Activated B cell treated with CpG ODN at 0.5 μM for 24 hours (primary cell): ENCODE measurements around the gene GNG7. TPM values are rescaled to one million over a fixed set of nuclear protein-coding genes. Genes with fewer than 3 reads are reported as not detected.

Experiments
- ATAC-seq: fragments of 200-7000 bp; cut with Tn5 transposase; one replicate; pipeline ENCODE4 v1.10.0; 2021; ENCODE audit warnings: low read depth, mild to moderate bottlenecking, moderate library complexity
- CTCF ChIA-PET: fragments of 350-600 bp; sonication (Branson Sonifier 250); formaldehyde crosslinking; loops from one replicate; lab custom pipeline; 2021; ENCODE audit warnings: antibody characterized with exemption; lab: Charles Lee
- POLR2A ChIA-PET: fragments of 350-600 bp; sonication (Branson Sonifier 250); formaldehyde crosslinking; loops from one replicate; lab custom pipeline; 2021; ENCODE audit warnings: antibody characterized with exemption; lab: Charles Lee
- DNase-seq: peaks from one replicate; pipeline ENCODE4 v3.0.0; 2022
- H3K27ac Mint-ChIP-seq: one replicate; pipeline ENCODE4 v1.8.0; 2020; ENCODE audit warnings: mixed read lengths
- H3K27me3 Mint-ChIP-seq: one replicate; pipeline ENCODE4 v1.8.0; 2021; ENCODE audit warnings: mixed read lengths
- H3K36me3 Mint-ChIP-seq: one replicate; pipeline ENCODE4 v1.8.0; 2021; ENCODE audit warnings: low read depth, mixed read lengths
- H3K4me1 Mint-ChIP-seq: one replicate; pipeline ENCODE4 v1.8.0; 2021; ENCODE audit warnings: mixed read lengths
- H3K4me3 Mint-ChIP-seq: one replicate; pipeline ENCODE4 v1.8.0; 2020; ENCODE audit warnings: mild to moderate bottlenecking, mixed read lengths
- H3K9me3 Mint-ChIP-seq: one replicate; pipeline ENCODE4 v1.8.0; 2020; ENCODE audit warnings: mixed read lengths
- intact Hi-C: fragments of 100-400 bp; cut with micrococcal nuclease; formaldehyde crosslinking; loops from one replicate; pipeline ENCODE4 v1.15.1; 2024
- total RNA-seq: library from RNA; stranded (reverse); gene quantifications from 2 replicates; pipeline ENCODE4 v1.2.3, GENCODE V29; 2022
- TF ChIP-seq, protein P1 (sequence below): fragments of 200-600 bp; IDR thresholded peaks from one replicate; pipeline ENCODE4 v1.8.0; 2022; ENCODE audit warnings: antibody characterized with exemption, mild to moderate bottlenecking

GNG7 gene
- total RNA-seq, 1 donor from 2014 or later = 35.4 TPM

DNA sequence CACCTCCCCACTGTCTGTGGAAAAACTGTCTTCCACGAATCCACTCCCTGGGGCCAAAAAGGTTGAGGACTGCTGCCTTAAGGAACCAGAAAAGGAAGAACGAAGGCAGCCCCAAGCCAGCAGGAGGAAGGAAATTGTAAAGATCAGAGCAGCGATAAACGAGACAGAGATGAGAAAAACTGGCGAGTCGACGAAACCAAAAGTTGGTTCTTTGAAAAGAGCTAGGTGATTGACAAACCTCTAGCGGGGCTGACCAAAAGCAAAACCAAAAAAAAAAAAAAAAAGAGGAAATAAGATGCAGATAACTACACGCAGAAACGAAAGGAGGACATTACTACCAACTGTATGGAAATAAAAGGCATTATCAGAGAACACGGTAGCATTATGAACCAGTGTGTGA is 149.6 kb downstream of the GNG7 start:
- Mint-ChIP-seq H3K9me3 (no peaks in the 10 kb centered on the region), H3K4me1 (peaks cover 28% of the 10 kb centered on the region), H3K27me3 (no peaks in the 10 kb centered on the region), H3K27ac (peak overlapping the region; percentile 89), H3K36me3 (peaks cover 26% of the 10 kb centered on the region), H3K4me3 (peak overlapping the region; percentile 75)
- CTCF ChIA-PET = interaction anchor here (0.6 to 1.8 kb wide), 3 partner anchors 9 to 79 kb away, joined by 3 to 5 read pairs (median 3); no protein-coding TSS in a partner anchor
- POLR2A ChIA-PET = interaction anchor here (0.6 to 4.4 kb wide), 21 partner anchors 9 to 666 kb away, joined by 3 to 125 read pairs (median 5); partner anchors contain the start of gene GADD45B
- TF ChIP-seq, protein P1, sequence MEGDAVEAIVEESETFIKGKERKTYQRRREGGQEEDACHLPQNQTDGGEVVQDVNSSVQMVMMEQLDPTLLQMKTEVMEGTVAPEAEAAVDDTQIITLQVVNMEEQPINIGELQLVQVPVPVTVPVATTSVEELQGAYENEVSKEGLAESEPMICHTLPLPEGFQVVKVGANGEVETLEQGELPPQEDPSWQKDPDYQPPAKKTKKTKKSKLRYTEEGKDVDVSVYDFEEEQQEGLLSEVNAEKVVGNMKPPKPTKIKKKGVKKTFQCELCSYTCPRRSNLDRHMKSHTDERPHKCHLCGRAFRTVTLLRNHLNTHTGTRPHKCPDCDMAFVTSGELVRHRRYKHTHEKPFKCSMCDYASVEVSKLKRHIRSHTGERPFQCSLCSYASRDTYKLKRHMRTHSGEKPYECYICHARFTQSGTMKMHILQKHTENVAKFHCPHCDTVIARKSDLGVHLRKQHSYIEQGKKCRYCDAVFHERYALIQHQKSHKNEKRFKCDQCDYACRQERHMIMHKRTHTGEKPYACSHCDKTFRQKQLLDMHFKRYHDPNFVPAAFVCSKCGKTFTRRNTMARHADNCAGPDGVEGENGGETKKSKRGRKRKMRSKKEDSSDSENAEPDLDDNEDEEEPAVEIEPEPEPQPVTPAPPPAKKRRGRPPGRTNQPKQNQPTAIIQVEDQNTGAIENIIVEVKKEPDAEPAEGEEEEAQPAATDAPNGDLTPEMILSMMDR = no peak
- intact Hi-C loops = loop anchor here (1.0 kb wide), 4 partner anchors 8 to 79 kb away; no protein-coding TSS in a partner anchor
- peak; percentile 94 for ATAC-seq
- peak; percentile 27 for DNase-seq

DNA sequence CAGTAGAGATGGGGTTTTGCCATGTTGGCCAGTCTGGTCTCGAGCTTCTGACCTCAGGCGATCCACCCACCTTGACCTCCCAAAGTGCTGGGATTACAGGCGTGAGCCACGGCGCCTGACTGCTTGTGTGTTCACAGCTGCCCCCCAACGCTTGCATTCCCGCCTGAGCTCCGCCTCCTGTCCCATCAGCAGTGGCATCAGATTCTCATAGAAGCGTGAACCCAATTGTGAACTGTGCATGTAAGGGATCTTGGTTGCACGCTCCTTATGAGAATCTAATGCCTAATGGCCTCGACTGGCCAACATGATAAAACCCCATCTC is 150.7 kb downstream of the GNG7 start:
- intact Hi-C loops = no loop called here
- ChIA-PET POLR2A (interaction anchor here (0.6 to 4.4 kb wide), 3 partner anchors 10 to 262 kb away, joined by 4 to 125 read pairs (median 9); partner anchors contain the start of gene GADD45B), CTCF (interaction anchor here (1.8 kb wide), 1 partner anchor 78 kb away, joined by 5 read pairs; no protein-coding TSS in a partner anchor)
- peaks cover 28% of the 10 kb centered on the region for H3K36me3 Mint-ChIP-seq
- no peak overlapping the region for H3K4me3 Mint-ChIP-seq
- H3K9me3 Mint-ChIP-seq = no peaks in the 10 kb centered on the region
- H3K4me1 Mint-ChIP-seq = peaks cover 25% of the 10 kb centered on the region
- no peak for ATAC-seq
- TF ChIP-seq, protein P1 = no peak
- H3K27me3 Mint-ChIP-seq = no peaks in the 10 kb centered on the region
- H3K27ac Mint-ChIP-seq = peak overlapping the region; percentile 89
- DNase-seq = no peak

DNA sequence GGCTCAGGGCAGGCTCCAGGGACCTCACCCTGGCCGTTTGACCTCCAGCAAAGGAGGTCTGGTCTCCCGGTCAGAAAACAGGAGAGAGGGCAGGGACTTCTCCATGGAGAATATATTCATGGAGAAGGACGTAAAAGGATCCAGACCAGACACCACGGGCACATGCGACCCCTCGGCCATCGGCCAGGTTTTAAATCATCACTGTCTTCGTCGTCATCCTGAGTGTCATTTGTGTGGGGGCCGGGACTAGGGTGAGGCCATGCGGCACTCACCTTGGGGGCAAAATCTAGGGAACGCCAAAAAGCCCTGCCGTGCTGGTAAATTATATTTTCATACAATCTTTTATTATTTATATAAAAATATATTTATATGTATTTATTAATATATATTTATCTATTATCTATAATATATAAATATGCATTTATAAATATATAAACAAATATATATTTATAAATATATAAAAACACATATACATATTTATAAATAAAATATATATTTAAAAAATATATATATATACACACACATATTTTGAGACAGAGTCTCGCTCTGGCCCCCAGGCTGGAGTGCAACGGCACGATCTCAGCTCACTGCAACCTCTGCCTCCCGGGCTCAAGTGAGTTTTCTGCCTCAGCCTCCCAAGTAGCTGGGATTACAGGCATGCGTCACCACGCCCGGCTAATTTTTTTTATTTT is 151.2 kb downstream of the GNG7 start:
- POLR2A ChIA-PET = interaction anchor here (1.6 to 4.4 kb wide), 2 partner anchors 11 to 73 kb away, joined by 9 to 125 read pairs; partner anchors contain the start of gene GADD45B
- H3K27ac Mint-ChIP-seq = peak overlapping the region; percentile 89
- H3K27me3 Mint-ChIP-seq = no peaks in the 10 kb centered on the region
- H3K4me1 Mint-ChIP-seq = peaks cover 22% of the 10 kb centered on the region
- peaks cover 27% of the 10 kb centered on the region for H3K36me3 Mint-ChIP-seq
- ATAC-seq (no peak), DNase-seq (no peak)
- CTCF ChIA-PET = interaction anchor here (1.8 kb wide), 1 partner anchor 77 kb away, joined by 5 read pairs; no protein-coding TSS in a partner anchor
- H3K4me3 Mint-ChIP-seq = no peak overlapping the region
- H3K9me3 Mint-ChIP-seq = no peaks in the 10 kb centered on the region
- intact Hi-C loops = no loop called here
- TF ChIP-seq, protein P1 = no peak

DNA sequence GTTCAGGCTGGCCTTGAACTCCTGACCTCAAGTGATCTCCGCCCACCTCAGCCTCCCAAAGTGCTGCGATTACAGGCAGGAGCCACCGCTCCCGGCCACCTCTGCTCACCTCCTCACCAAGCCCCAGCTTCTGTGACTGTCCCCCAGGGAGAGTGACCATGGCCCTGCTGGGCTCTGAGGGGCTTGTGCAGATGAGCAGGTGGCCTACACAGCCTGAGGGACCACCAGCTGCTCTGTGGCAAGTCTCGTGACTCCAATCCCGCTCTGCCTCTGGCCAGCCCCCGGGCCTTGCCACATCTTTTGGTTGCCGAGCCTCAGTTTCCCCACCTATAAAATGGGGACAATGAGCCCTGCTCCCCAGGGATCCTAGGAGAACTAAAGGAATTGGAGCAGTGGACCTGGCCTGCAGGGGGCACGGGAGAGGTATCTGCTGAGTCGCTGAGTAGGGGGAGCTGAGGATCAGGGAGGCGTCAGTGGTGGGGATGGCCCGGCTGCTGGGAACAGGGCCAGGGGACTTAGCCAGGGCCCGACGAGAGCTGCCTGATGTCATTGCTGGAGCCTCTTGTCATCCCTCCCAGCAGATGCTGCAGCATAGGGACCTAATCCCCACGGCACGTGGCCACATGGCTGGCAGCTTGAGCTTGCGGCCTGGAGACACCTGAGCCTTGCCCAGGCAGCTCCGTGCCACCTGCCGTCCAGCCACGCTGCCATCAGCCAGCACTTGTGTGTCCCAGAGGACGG is 151.9 kb downstream of the GNG7 start:
- Mint-ChIP-seq H3K4me1 (peaks cover 24% of the 10 kb centered on the region), H3K9me3 (no peaks in the 10 kb centered on the region), H3K27ac (peak overlapping the region; percentile 18), H3K4me3 (no peak overlapping the region), H3K36me3 (peaks cover 27% of the 10 kb centered on the region), H3K27me3 (no peaks in the 10 kb centered on the region)
- ATAC-seq = no peak
- TF ChIP-seq, protein P1 = no peak
- POLR2A ChIA-PET = interaction anchor here (0.5 to 1.6 kb wide), 3 partner anchors 11 to 126 kb away, joined by 4 to 9 read pairs (median 7); partner anchors contain the start of gene GADD45B
- DNase-seq = no peak
- CTCF ChIA-PET = no interaction called here
- intact Hi-C loops = no loop called here
